MCF 10A (cell line): Measurements from ENCODE around the gene LRP6. TPM values are rescaled to one million over a fixed set of nuclear protein-coding genes. Genes with fewer than 3 reads are reported as not detected.

Experiments
- BruUV-seq: library from RNA; stranded (reverse); fragments of 400-500 nt; replicated peaks from 2 replicates; lab custom pipeline; 2021; lab: Mats Ljungman, UMichigan
- CTCF ChIA-PET: fragments of 300-600 bp; sonication (Branson Sonifier 250); formaldehyde crosslinking; extraction: SDS; loops from one replicate; lab custom pipeline; 2021; ENCODE audit warnings: antibody characterized with exemption, inconsistent platforms; lab: Yijun Ruan, JAX
- POLR2A ChIA-PET: fragments of 300-600, 350-650 bp; sonication (Branson Sonifier 250); formaldehyde crosslinking; extraction: SDS; loops from one replicate; lab custom pipeline; 2020; ENCODE audit warnings: antibody characterized with exemption, inconsistent platforms; lab: Yijun Ruan, JAX
- DNase-seq: peaks from one replicate; pipeline ENCODE4 v3.0.0-alpha.2; 2018; ENCODE audit not compliant: unreplicated experiment
- H3K27ac Mint-ChIP-seq: one replicate; pipeline ENCODE4 v1.8.0; 2022; ENCODE audit warnings: mild to moderate bottlenecking, low read depth, mixed read lengths; ENCODE audit not compliant: unreplicated experiment
- H3K27me3 Mint-ChIP-seq: one replicate; pipeline ENCODE4 v1.8.0; 2022; ENCODE audit warnings: mixed read lengths; ENCODE audit not compliant: insufficient read depth, unreplicated experiment
- H3K36me3 Mint-ChIP-seq: one replicate; pipeline ENCODE4 v1.8.0; 2022; ENCODE audit warnings: mild to moderate bottlenecking, moderate library complexity, mixed read lengths; ENCODE audit not compliant: insufficient read depth, unreplicated experiment
- H3K4me1 Mint-ChIP-seq: one replicate; pipeline ENCODE4 v1.8.0; 2022; ENCODE audit warnings: mixed read lengths; ENCODE audit not compliant: insufficient read depth, unreplicated experiment
- H3K4me3 Mint-ChIP-seq: one replicate; pipeline ENCODE4 v1.8.0; 2022; ENCODE audit warnings: mild to moderate bottlenecking, moderate library complexity, mixed read lengths; ENCODE audit not compliant: unreplicated experiment
- H3K9me3 Mint-ChIP-seq: one replicate; pipeline ENCODE4 v1.8.0; 2022; ENCODE audit warnings: mixed read lengths; ENCODE audit not compliant: unreplicated experiment
- CTCF ChIP-seq: fragments of 200-600 bp; IDR thresholded peaks from one replicate; pipeline ENCODE4 v1.8.0; 2022; ENCODE audit warnings: antibody characterized with exemption, mild to moderate bottlenecking; ENCODE audit not compliant: unreplicated experiment
- intact Hi-C: fragments of 100-400 bp; cut with micrococcal nuclease; formaldehyde crosslinking; loops from 2 replicates; pipeline ENCODE4 v1.14.1; 2022
- total RNA-seq: library from RNA; stranded (reverse); gene quantifications from 2 replicates; pipeline ENCODE4 v1.2.3, GENCODE V29; 2022

The LRP6 gene
- total RNA-seq, 1 experiment from 2014 or later, result 24.9 TPM

- no peak for TF ChIP-seq CTCF
- intact Hi-C loops, result no loop called here
- H3K4me3 Mint-ChIP-seq, result no peak overlapping the region
- CTCF ChIA-PET, result no interaction called here
- H3K27ac Mint-ChIP-seq, result no peak overlapping the region
- DNase-seq, result no peak
- H3K4me1 Mint-ChIP-seq, result peaks cover 14% of the 10 kb centered on the region
- peaks cover 19% of the 10 kb centered on the region for H3K36me3 Mint-ChIP-seq
- BruUV-seq, result no TSS peak
- no peaks in the 10 kb centered on the region for H3K27me3 Mint-ChIP-seq
- H3K9me3 Mint-ChIP-seq, result no peaks in the 10 kb centered on the region
- POLR2A ChIA-PET, result interaction anchor here (0.7 to 2.9 kb wide), 4 partner anchors 9 to 175 kb away, joined by 3 to 13 read pairs (median 4); partner anchors contain the start of gene LRP6
Measured at GRCh38 chr12:12182703-12183365, 84.0 kb downstream of the LRP6 start.

- CTCF ChIA-PET, result interaction anchor here (1.7 kb wide), 1 partner anchor 147 kb away, joined by 4 read pairs; no protein-coding TSS in a partner anchor
- BruUV-seq, result no TSS peak
- intact Hi-C loops, result no loop called here
- no peak for DNase-seq
- Mint-ChIP-seq H3K4me3 (no peak overlapping the region), H3K4me1 (peaks cover 14% of the 10 kb centered on the region), H3K9me3 (no peaks in the 10 kb centered on the region), H3K27ac (no peak overlapping the region), H3K27me3 (no peaks in the 10 kb centered on the region), H3K36me3 (peaks cover 19% of the 10 kb centered on the region)
- TF ChIP-seq CTCF, result no peak
- POLR2A ChIA-PET, result interaction anchor here (0.5 to 2.9 kb wide), 5 partner anchors 9 to 177 kb away, joined by 3 to 13 read pairs (median 4); partner anchors contain the start of gene LRP6
Measured at GRCh38 chr12:12181511-12181910, 85.3 kb downstream of the LRP6 start.

- Mint-ChIP-seq H3K27ac (no peak overlapping the region), H3K27me3 (no peaks in the 10 kb centered on the region), H3K36me3 (peaks cover 19% of the 10 kb centered on the region), H3K4me1 (peaks cover 14% of the 10 kb centered on the region), H3K9me3 (no peaks in the 10 kb centered on the region), H3K4me3 (no peak overlapping the region)
- no peak for TF ChIP-seq CTCF
- ChIA-PET CTCF (interaction anchor here (0.6 to 1.7 kb wide), 2 partner anchors 148 to 1739 kb away, joined by 4 read pairs; no protein-coding TSS in a partner anchor), POLR2A (interaction anchor here (0.9 to 2.9 kb wide), 4 partner anchors 8 to 178 kb away, joined by 3 to 13 read pairs (median 5); partner anchors contain the start of gene LRP6)
- DNase-seq, result no peak
- intact Hi-C loops, result no loop called here
- no TSS peak for BruUV-seq
Measured at GRCh38 chr12:12180575-12180974, 86.3 kb downstream of the LRP6 start.

GRCh38 chr12:12180136-12180535, 86.7 kb downstream of the LRP6 start:
- no peaks in the 10 kb centered on the region for H3K27me3 Mint-ChIP-seq
- DNase-seq, result no peak
- H3K27ac Mint-ChIP-seq, result no peak overlapping the region
- H3K9me3 Mint-ChIP-seq, result no peaks in the 10 kb centered on the region
- no peak for TF ChIP-seq CTCF
- intact Hi-C loops, result no loop called here
- H3K4me3 Mint-ChIP-seq, result no peak overlapping the region
- ChIA-PET POLR2A (interaction anchor here (0.7 to 2.9 kb wide), 2 partner anchors 27 to 86 kb away, joined by 3 to 13 read pairs; partner anchors contain the start of gene LRP6), CTCF (interaction anchor here (0.6 to 1.7 kb wide), 2 partner anchors 149 to 1739 kb away, joined by 4 read pairs; no protein-coding TSS in a partner anchor)
- H3K4me1 Mint-ChIP-seq, result peaks cover 14% of the 10 kb centered on the region
- BruUV-seq, result no TSS peak
- peaks cover 19% of the 10 kb centered on the region for H3K36me3 Mint-ChIP-seq
